ENCODE data around the gene ARL15. TPM values are rescaled to one million over a fixed set of nuclear protein-coding genes. Genes with fewer than 3 reads are reported as not detected.
"Not testable (repeated sequence)": the region's sequence is repeated elsewhere in the genome, so short reads cannot be mapped to it uniquely, and the experiment has no call there.

ARL15 gene
- 10 to 100 TPM; 13.5 to 13.8 TPM for total RNA-seq

- H3K4me1 Mint-ChIP-seq = peaks cover 32% of the 10 kb centered on the region
- no peaks in the 10 kb centered on the region for H3K9me3 Mint-ChIP-seq
- peak within 1 kb of the TSS; percentile 81 for H3K4me3 Mint-ChIP-seq
- POLR2A ChIA-PET = interaction anchor here (0.7 to 1.7 kb wide), 12 partner anchors 10 to 1314 kb away, joined by 3 to 7 read pairs (median 3); no protein-coding TSS in a partner anchor
- CTCF ChIA-PET = interaction anchor here (0.8 to 2.5 kb wide), 4 partner anchors 9 to 109 kb away, joined by 3 to 7 read pairs (median 6); no protein-coding TSS in a partner anchor
- peaks cover 3% of the 10 kb centered on the region for H3K27me3 Mint-ChIP-seq
- H3K36me3 Mint-ChIP-seq (ENCODE audit: low read depth) = peaks cover 3% of the 10 kb centered on the region
- DNase-seq = peak; percentile 99
- peak within 1 kb of the TSS; percentile 88 for H3K27ac Mint-ChIP-seq
Observed at GRCh38 chr5:54310433-54311175, at the start of gene ARL15. Gene ARL15 (minus strand): TSS chr5:54310573.

DNA sequence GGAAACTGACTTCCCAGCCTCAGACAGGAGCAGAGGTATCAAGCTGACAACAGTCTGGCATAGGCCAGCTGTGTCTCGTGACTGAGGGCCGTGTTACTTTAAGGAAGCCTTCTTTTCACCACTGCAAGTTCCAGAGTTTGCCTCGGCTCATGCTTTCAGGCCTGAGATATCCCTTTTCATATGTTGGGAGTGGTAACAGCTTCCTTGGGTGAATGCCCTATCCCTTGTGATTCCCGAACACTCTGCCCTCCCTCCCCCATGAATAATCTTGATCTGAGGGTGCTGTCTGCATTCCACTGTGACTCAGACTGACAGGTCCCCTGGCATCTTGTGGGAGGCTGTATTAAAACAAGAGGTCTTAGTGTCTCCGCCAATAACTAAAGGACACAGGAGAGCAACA, 49.7 kb upstream of the ARL15 start:
- no peak overlapping the region for H3K27ac Mint-ChIP-seq
- CTCF ChIA-PET = no interaction called here

DNA sequence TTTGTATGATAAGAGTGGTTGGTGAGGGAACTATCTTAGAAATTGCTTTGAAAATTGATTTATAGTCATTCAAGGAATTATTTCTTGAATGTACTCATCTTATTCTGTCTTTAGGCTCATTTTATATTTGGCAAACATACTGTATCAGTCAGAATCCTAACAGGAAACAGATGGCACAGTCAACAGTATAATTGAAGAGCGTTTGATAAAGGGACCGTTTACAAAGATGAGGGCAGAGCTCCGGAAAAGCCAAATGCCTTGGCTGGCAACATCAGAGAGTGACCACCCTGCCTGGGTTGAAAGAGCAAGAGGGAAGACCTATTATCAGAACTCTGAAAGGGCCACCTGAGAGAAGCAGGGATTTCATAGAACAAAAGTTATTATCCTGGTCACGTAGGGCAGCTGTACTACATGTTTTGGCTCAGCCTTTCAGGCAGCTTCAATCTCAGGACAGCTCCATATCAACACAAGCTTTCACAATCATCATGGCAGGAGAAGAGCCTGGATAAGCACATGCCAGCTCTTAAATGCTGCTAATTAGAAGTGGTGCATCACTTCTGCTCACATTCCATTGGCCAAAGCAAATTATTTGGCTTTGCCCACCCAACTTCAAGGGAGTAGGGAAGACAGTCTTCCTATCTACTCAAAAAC, 47.2 kb upstream of the ARL15 start:
- peaks cover 17% of the 10 kb centered on the region for H3K27me3 Mint-ChIP-seq
- no peak overlapping the region for H3K27ac Mint-ChIP-seq
- H3K9me3 Mint-ChIP-seq = peaks cover 8% of the 10 kb centered on the region
- DNase-seq = no peak
- POLR2A ChIA-PET = no interaction called here
- H3K4me1 Mint-ChIP-seq = no peaks in the 10 kb centered on the region
- no peak overlapping the region for H3K4me3 Mint-ChIP-seq
- CTCF ChIA-PET = interaction anchor here (0.5 kb wide), 1 partner anchor 131 kb away, joined by 3 read pairs; no protein-coding TSS in a partner anchor
- H3K36me3 Mint-ChIP-seq (ENCODE audit: low read depth) = no peaks in the 10 kb centered on the region

More for the DNA sequence above, 49.7 kb upstream of the ARL15 start:
- Mint-ChIP-seq H3K36me3 (ENCODE audit: low read depth) (no peaks in the 10 kb centered on the region), H3K9me3 (peaks cover 2% of the 10 kb centered on the region), H3K4me3 (no peak overlapping the region), H3K27me3 (peaks cover 22% of the 10 kb centered on the region), H3K4me1 (no peaks in the 10 kb centered on the region)
- POLR2A ChIA-PET = no interaction called here
- DNase-seq = no peak

DNA sequence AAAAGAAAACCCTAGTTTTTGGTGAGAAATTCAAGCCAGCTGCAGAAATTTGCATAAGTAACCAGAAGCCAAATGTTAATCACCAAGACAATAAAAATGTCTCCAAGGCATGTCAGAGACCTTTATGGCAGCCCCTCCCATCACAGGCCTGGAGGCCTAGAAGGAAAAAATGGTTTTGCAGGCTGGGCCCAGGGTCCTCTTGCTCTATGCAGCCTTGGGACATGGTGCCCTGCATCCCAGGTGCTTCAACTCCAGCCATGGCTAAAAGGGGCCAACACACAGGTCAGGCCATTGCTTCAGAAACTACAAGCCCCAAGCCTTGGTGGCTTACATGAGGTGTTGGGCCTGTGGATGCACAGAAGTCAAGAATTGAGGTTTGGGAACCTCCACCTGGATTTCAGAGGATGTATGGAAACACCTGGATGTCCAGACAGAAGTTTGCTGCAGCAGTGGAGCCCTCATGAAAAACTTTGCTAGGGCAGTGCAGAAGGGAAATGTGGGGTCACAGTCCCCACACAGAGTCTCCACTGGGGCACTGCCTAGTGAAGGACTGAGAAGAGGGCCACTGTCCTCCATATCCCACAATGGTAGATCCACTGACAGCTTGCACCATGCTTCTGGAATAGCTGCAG, 43.7 kb upstream of the ARL15 start:
- CTCF ChIA-PET; DNase-seq; H3K27ac Mint-ChIP-seq; H3K4me1 Mint-ChIP-seq; H3K36me3 Mint-ChIP-seq (ENCODE audit: low read depth); H3K9me3 Mint-ChIP-seq; H3K4me3 Mint-ChIP-seq; POLR2A ChIA-PET; H3K27me3 Mint-ChIP-seq: not testable (repeated sequence)

- CTCF ChIA-PET; H3K36me3 Mint-ChIP-seq (ENCODE audit: low read depth); POLR2A ChIA-PET; H3K4me3 Mint-ChIP-seq; DNase-seq; H3K27me3 Mint-ChIP-seq; H3K4me1 Mint-ChIP-seq; H3K27ac Mint-ChIP-seq: not testable (repeated sequence)
- H3K9me3 Mint-ChIP-seq = peaks cover 12% of the 10 kb centered on the region
Observed at GRCh38 chr5:54352580-54352979, 42.2 kb upstream of the ARL15 start.

DNA sequence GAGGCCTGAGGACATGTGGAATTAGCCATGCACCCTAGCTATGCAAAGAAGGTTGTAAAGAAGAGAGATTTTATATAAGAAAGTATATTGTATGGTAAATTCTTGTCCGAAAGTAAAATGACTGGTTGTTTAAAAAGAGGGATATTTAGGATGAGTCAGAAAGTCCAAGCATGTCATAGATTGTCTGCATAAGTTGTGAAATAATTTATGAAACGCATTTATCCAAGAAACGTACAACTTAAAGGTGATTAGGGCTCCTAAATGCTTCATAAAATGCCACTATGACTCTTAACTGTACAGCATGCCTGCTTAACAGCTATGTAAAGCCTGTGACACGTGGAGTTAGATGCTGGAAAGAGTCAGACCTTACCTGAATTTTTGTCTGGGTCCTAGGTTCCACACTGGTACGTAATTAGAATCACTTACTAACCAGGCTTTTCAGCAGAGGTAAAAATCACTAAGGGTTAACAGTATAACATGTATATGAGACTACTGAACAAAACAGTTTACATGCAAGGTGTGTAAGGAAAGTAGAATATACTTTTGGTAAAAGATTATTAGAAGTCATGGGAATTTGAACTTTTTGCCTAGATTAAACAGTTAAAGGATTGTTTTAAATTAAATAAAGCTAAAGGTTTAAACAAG, 37.0 kb upstream of the ARL15 start:
- H3K27ac Mint-ChIP-seq = no peak overlapping the region

DNA sequence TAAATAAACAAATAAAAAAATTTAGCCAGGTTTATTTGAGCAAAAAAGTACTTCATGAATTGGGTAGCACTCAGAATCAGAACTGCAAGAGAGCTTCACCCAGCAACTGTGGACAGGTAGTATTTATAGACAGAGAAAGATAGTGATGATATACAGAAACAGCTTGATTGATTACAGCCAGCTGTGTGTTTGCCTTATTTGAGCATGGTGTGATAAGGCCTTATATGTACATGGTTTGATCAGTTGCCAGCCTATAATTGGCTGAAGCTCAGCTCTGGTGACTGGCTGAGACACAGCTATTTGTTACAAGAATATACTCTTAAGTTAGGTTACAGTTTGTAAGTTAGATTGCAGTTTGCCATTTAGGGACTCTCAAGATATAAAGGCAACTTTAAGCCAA, 34.3 kb upstream of the ARL15 start:
- no peak overlapping the region for H3K4me3 Mint-ChIP-seq
- no peak overlapping the region for H3K27ac Mint-ChIP-seq
- ChIA-PET POLR2A (no interaction called here), CTCF (no interaction called here)
- DNase-seq = no peak
- H3K4me1 Mint-ChIP-seq = no peaks in the 10 kb centered on the region
- H3K36me3 Mint-ChIP-seq (ENCODE audit: low read depth) = no peaks in the 10 kb centered on the region
- H3K9me3 Mint-ChIP-seq = peaks cover 11% of the 10 kb centered on the region
- H3K27me3 Mint-ChIP-seq = peaks cover 7% of the 10 kb centered on the region

More for the DNA sequence above, 37.0 kb upstream of the ARL15 start:
- no peaks in the 10 kb centered on the region for H3K36me3 Mint-ChIP-seq (ENCODE audit: low read depth)
- H3K4me1 Mint-ChIP-seq = no peaks in the 10 kb centered on the region
- DNase-seq = no peak
- H3K27me3 Mint-ChIP-seq = peaks cover 3% of the 10 kb centered on the region
- no peak overlapping the region for H3K4me3 Mint-ChIP-seq
- CTCF ChIA-PET = interaction anchor here (0.6 to 1.2 kb wide), 2 partner anchors 38 to 514 kb away, joined by 3 read pairs; no protein-coding TSS in a partner anchor
- POLR2A ChIA-PET = interaction anchor here (1.5 kb wide), 1 partner anchor 36 kb away, joined by 5 read pairs; the partner anchor contains the start of gene ARL15
- H3K9me3 Mint-ChIP-seq = peaks cover 11% of the 10 kb centered on the region

GRCh38 chr5:54341971-54342370, 31.6 kb upstream of the ARL15 start:
- no peak for DNase-seq
- POLR2A ChIA-PET = no interaction called here
- CTCF ChIA-PET = no interaction called here
- no peak overlapping the region for H3K4me3 Mint-ChIP-seq
- H3K4me1 Mint-ChIP-seq = no peaks in the 10 kb centered on the region
- peaks cover 9% of the 10 kb centered on the region for H3K27me3 Mint-ChIP-seq
- H3K9me3 Mint-ChIP-seq = peaks cover 1% of the 10 kb centered on the region
- no peak overlapping the region for H3K27ac Mint-ChIP-seq
- H3K36me3 Mint-ChIP-seq (ENCODE audit: low read depth) = no peaks in the 10 kb centered on the region

DNA sequence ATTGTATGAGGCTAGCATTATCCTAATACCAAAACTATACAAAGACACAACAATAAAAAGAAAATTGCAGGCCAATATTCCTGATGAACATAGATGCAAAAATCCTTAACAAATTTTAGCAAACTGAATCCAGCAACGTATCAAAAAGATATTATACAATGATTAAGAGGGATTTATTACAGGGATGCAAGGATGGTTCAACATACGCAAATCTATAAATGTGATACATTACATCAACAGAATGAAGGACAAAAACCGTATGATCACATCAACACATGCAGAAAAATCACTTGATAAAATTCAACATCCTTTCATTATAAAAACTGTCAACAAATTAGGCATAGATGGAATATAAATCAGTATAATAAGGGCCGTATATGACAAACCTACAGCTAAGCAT, 27.1 kb upstream of the ARL15 start:
- Mint-ChIP-seq H3K27me3 (peaks cover 15% of the 10 kb centered on the region), H3K36me3 (ENCODE audit: low read depth) (no peaks in the 10 kb centered on the region), H3K4me1 (no peaks in the 10 kb centered on the region), H3K27ac (no peak overlapping the region), H3K9me3 (no peaks in the 10 kb centered on the region), H3K4me3 (no peak overlapping the region)
- CTCF ChIA-PET = no interaction called here
- DNase-seq = no peak
- POLR2A ChIA-PET = no interaction called here

DNA sequence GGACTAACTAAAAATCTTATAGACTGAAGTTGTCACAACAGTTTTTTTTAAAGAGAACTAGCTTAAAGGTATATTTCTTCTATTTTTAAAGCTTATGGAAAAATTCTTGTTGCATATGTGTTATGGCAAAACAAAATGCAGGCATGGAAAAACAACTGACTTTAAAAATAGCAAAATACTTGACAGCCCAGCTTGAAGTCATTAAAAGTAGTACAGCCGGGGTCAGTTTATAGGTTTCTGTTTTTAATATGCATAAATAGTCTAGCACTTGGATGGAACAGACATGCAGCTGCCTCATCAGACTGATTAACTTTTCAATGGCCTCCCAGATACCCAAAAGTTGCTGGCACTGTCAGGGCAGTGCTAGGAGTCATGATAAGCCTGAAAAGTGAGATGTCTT, 22.3 kb upstream of the ARL15 start:
- POLR2A ChIA-PET = no interaction called here
- CTCF ChIA-PET = no interaction called here

DNA sequence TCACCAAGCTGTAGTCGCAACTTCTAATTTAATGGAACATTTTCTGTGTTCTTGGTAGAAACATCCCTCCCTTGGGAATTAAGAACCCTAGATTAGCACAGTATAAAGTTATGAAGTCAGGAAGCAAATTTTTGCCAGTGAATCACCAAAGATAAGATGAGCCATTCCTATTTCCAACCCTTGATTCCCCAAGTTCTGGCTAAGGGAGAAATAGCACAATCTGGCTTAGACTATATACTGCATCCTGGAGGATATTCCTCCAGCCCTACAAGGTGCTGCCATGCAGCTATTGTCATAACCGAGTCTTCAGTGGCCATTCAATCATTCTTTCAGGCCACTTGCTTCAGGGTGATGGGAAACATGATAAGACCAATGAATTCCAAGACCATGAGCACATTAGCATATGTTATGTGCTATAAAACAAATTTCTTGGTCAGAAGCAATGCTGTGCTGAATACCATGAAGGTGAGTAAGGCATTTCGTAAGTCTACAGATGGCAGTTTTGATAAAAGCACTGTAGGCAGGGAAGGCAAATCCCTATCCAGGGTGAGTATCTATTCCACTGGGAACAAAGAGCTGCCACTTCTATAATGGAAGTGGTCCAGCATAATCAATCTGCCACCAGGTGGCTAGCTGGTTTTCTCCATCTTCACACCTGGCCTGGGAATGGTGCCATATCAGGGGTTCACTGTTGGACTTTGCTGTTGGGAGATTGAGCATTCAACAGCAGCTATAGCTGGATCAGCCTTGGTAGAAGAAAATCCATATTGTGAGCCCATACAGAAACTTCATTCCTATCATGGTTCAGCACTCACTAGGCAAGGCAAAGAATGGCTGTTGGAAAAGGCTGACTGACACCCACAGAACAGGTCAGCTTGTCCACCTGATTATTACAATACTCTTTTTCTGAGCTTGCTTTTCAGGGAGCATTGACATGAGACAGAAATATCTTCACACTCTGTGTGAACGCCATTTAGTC, 19.6 kb upstream of the ARL15 start:
- POLR2A ChIA-PET = interaction anchor here (0.8 kb wide), 1 partner anchor 20 kb away, joined by 3 read pairs; the partner anchor contains the start of gene ARL15
- no peak overlapping the region for H3K4me3 Mint-ChIP-seq

More for the DNA sequence above, 22.3 kb upstream of the ARL15 start:
- Mint-ChIP-seq H3K36me3 (ENCODE audit: low read depth) (no peaks in the 10 kb centered on the region), H3K27me3 (peaks cover 10% of the 10 kb centered on the region), H3K9me3 (no peaks in the 10 kb centered on the region), H3K4me1 (no peaks in the 10 kb centered on the region), H3K4me3 (no peak overlapping the region), H3K27ac (no peak overlapping the region)
- no peak for DNase-seq

DNA sequence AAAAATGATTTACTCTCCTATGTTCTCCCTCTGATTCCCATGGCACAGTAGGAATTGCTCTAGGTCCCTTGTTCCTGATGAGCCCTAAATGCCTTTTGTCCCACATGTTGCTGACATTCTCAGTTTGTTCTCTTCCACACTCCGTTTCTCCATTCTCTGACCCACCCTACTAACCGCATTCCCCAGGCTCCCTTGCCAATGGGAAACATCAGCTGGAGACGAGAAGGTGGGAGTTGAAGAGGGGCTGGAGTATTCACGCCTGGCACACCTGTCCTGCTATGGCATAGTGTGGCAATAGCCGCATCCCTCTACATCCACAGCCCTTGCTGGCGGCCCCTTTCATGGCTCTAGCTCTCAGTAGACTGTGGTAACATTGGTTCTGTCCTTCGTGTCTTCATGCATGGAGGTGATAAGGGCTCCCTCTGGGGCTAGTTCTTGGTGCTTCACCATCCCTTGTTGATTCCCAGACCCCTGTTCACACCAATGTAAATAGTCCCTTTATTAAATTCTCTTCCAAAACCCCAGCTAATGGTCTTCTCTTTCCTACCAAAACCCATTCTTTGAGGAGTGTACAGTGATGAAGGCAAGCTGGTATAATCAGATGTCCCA, 16.4 kb upstream of the ARL15 start:
- no peaks in the 10 kb centered on the region for H3K9me3 Mint-ChIP-seq
- CTCF ChIA-PET = interaction anchor here (0.5 to 0.6 kb wide), 3 partner anchors 49 to 1805 kb away, joined by 3 to 4 read pairs (median 4); no protein-coding TSS in a partner anchor

More for the DNA sequence above, 19.6 kb upstream of the ARL15 start:
- H3K9me3 Mint-ChIP-seq = no peaks in the 10 kb centered on the region
- peaks cover 7% of the 10 kb centered on the region for H3K4me1 Mint-ChIP-seq
- H3K36me3 Mint-ChIP-seq (ENCODE audit: low read depth) = no peaks in the 10 kb centered on the region
- H3K27me3 Mint-ChIP-seq = peaks cover 11% of the 10 kb centered on the region
- CTCF ChIA-PET = interaction anchor here (1.4 kb wide), 1 partner anchor 37 kb away, joined by 3 read pairs; no protein-coding TSS in a partner anchor
- no peak overlapping the region for H3K27ac Mint-ChIP-seq
- DNase-seq = no peak

More for the DNA sequence above, 16.4 kb upstream of the ARL15 start:
- no peak overlapping the region for H3K4me3 Mint-ChIP-seq
- DNase-seq = no peak
- peaks cover 11% of the 10 kb centered on the region for H3K27me3 Mint-ChIP-seq
- POLR2A ChIA-PET = no interaction called here
- no peak overlapping the region for H3K27ac Mint-ChIP-seq
- peaks cover 8% of the 10 kb centered on the region for H3K4me1 Mint-ChIP-seq
- no peaks in the 10 kb centered on the region for H3K36me3 Mint-ChIP-seq (ENCODE audit: low read depth)

All from activated CD4-positive, alpha-beta memory T cell treated with anti-CD3 and anti-CD28 coated beads, Interleukin-2, amount 10 ng/mL, durations not matched to agents 7 days and 5 days (primary cell).